GM18951 (cell line): ENCODE measurements around the gene EMSY.
"Not testable (repeated sequence)": the region's sequence is repeated elsewhere in the genome, so short reads cannot be mapped to it uniquely, and the experiment has no call there.

Experiments used
- POLR2A ChIP-seq: IDR thresholded peaks from 4 replicates; pipeline ENCODE4 v1.6.1; 2011; ENCODE audit warnings: mild to moderate bottlenecking; ENCODE audit not compliant: insufficient read length, insufficient read depth; ENCODE audit errors: extremely low read depth
- in situ Hi-C: fragments of 300-500 bp; cut with MboI; formaldehyde crosslinking; loops from one replicate; pipeline ENCODE4 v1.12.0; 2022; ENCODE audit warnings: low sequenced_read_pairs, mixed read lengths, inconsistent platforms; ENCODE audit not compliant: unreplicated experiment

EMSY gene

GRCh38 chr11:76592961-76593360 is 148.1 kb downstream of the EMSY start:
- TF ChIP-seq POLR2A, result no peak
- in situ Hi-C loops, result loop anchor here (5.0 kb wide), 1 partner anchor 89 kb away; no protein-coding TSS in a partner anchor

- in situ Hi-C loops, result not testable (repeated sequence)
These were observed 150.3 kb downstream of the EMSY start for GRCh38 chr11:76595091-76595490.

- in situ Hi-C loops, result no loop called here
- no peak for TF ChIP-seq POLR2A
These were observed 151.8 kb downstream of the EMSY start for GRCh38 chr11:76596652-76597051.

- in situ Hi-C loops, result no loop called here
- no peak for TF ChIP-seq POLR2A
These were observed 153.0 kb downstream of the EMSY start for GRCh38 chr11:76597533-76598425.

- TF ChIP-seq POLR2A, result no peak
These were observed 153.6 kb downstream of the EMSY start for GRCh38 chr11:76598426-76598839.

GRCh38 chr11:76599041-76600013 is 154.5 kb downstream of the EMSY start:
- in situ Hi-C loops, result no loop called here
- no peak for TF ChIP-seq POLR2A

More at GRCh38 chr11:76598426-76598839, 153.6 kb downstream of the EMSY start:
- in situ Hi-C loops, result no loop called here

GRCh38 chr11:76600124-76600655 is 155.4 kb downstream of the EMSY start:
- no peak for TF ChIP-seq POLR2A
- in situ Hi-C loops, result no loop called here

GRCh38 chr11:76601272-76601671 is 156.5 kb downstream of the EMSY start:
- in situ Hi-C loops, result no loop called here
- no peak for TF ChIP-seq POLR2A

- no peak for TF ChIP-seq POLR2A
- in situ Hi-C loops, result no loop called here
These were observed 156.9 kb downstream of the EMSY start for GRCh38 chr11:76601724-76602123.

GRCh38 chr11:76602431-76602861 is 157.6 kb downstream of the EMSY start:
- in situ Hi-C loops, result no loop called here
- TF ChIP-seq POLR2A, result no peak
